A549 (cell line): ENCODE measurements around the gene ADGRE1. TPM values are rescaled to one million over a fixed set of nuclear protein-coding genes. Genes with fewer than 3 reads are reported as not detected.

ENCODE experiments used
- ATAC-seq, 2 experiments: fragments of 200-7000 bp in 1 of 2; fragments of >200 bp in 1 of 2; cut with Nextera tagmentation in 1 of 2; cut with Tn5 transposase in 1 of 2; 3 replicates each; pipeline versions ENCODE4 v1.8.0 to v1.9.1; 2018 to 2020; ENCODE audit warnings: mild to moderate bottlenecking in 1 of 2, moderate library complexity in 1 of 2
- CTCF ChIA-PET: fragments of 300-600 bp; sonication (Branson Sonifier 250); formaldehyde crosslinking; extraction: SDS; loops from one replicate; lab custom pipeline; 2021; ENCODE audit warnings: antibody characterized with exemption, inconsistent platforms; lab: Yijun Ruan, JAX
- POLR2A ChIA-PET: fragments of 350-600 bp; formaldehyde crosslinking; extraction: SDS; loops from one replicate; lab custom pipeline; 2021; ENCODE audit warnings: antibody characterized with exemption, inconsistent platforms; lab: Yijun Ruan, JAX
- DNase-seq, 2 experiments: peaks; one replicate each; pipeline versions ENCODE4 v3.0.0 to v3.0.0-alpha.2; 2011 to 2016; ENCODE audit warnings: low read depth in 1 of 2, low spot score in 1 of 2
- FAIRE-seq: peaks from 2 replicates; lab custom pipeline; 2011; peaks lifted over from hg19 to GRCh38; lab: Jason Lieb, UNC
- H3K27ac ChIP-seq, 2 experiments: fragments of >200 bp; sonication (Bioruptor Twin); formaldehyde crosslinking; 3 replicates each; pipeline ENCODE4 v1.5.1; 2016 to 2017
- H3K4me1 ChIP-seq: fragments of >200 bp; sonication (Bioruptor Twin); formaldehyde crosslinking; 3 replicates; pipeline ENCODE4 v1.6.1; 2016
- H3K4me2 ChIP-seq: fragments of >200 bp; sonication (Bioruptor Twin); formaldehyde crosslinking; 3 replicates; pipeline ENCODE4 v1.6.1; 2016
- H3K4me3 ChIP-seq: fragments of >200 bp; sonication (Bioruptor Twin); formaldehyde crosslinking; 3 replicates; pipeline ENCODE4 v1.5.1; 2016
- H3K9me3 ChIP-seq: fragments of >200 bp; sonication (Bioruptor Twin); formaldehyde crosslinking; 3 replicates; pipeline ENCODE4 v1.6.1; 2016
- CBX2 ChIP-seq: fragments of 200-600 bp; sonication (generic); IDR thresholded peaks from 2 replicates; pipeline ENCODE4 v1.6.1; 2016; ENCODE audit warnings: low read depth, mild to moderate bottlenecking, borderline replicate concordance
- CEBPB ChIP-seq, 2 experiments: fragments of >200 bp in 1 of 2; sonication (Bioruptor Twin) in 1 of 2; formaldehyde crosslinking in 1 of 2; IDR thresholded peaks; 2 replicates each; pipeline ENCODE4 v1.6.1; 2012 to 2016
- EP300 ChIP-seq, 2 experiments: fragments of >200 bp; sonication (Bioruptor Twin); formaldehyde crosslinking; IDR thresholded peaks; 2 replicates in 1 of 2; 3 replicates in 1 of 2; pipeline ENCODE4 v1.6.1; 2016 to 2017
- HDAC2 ChIP-seq: fragments of 200-600 bp; sonication (generic); IDR thresholded peaks from 2 replicates; pipeline ENCODE4 v1.6.1; 2016
- HOXA7 ChIP-seq: fragments of 250-450 bp; sonication (Bioruptor Pico); IDR thresholded peaks from 2 replicates; pipeline ENCODE4 v1.5.0; 2020; ENCODE audit warnings: mild to moderate bottlenecking, moderate library complexity
- KDM1A ChIP-seq: fragments of 200-600 bp; sonication (generic); IDR thresholded peaks from 2 replicates; pipeline ENCODE4 v1.6.1; 2016; ENCODE audit warnings: low read depth, mild to moderate bottlenecking
- MAFK ChIP-seq: fragments of 450-650 bp; IDR thresholded peaks from 2 replicates; pipeline ENCODE4 v1.6.1; 2014; ENCODE audit not compliant: partially characterized antibody
- MYC ChIP-seq: IDR thresholded peaks from 2 replicates; pipeline ENCODE4 v1.6.1; 2012; ENCODE audit warnings: mild to moderate bottlenecking, inconsistent platforms, low read length, improper control_type of control experiment, borderline replicate concordance
- NR3C1 ChIP-seq: fragments of >200 bp; sonication (Bioruptor Twin); formaldehyde crosslinking; IDR thresholded peaks from 3 replicates; pipeline ENCODE4 v1.6.1; 2017
- RAD21 ChIP-seq, 2 experiments: fragments of >200 bp in 1 of 2; sonication (Bioruptor Twin) in 1 of 2; formaldehyde crosslinking in 1 of 2; IDR thresholded peaks in 1 of 2; conservative IDR thresholded peaks in 1 of 2; 2 replicates in 1 of 2; 3 replicates in 1 of 2; pipeline ENCODE4 v1.6.1; 2012 to 2018; ENCODE audit warnings: inconsistent platforms in 1 of 2
- RARB ChIP-seq: fragments of 250-450 bp; sonication (Bioruptor Pico); IDR thresholded peaks from 2 replicates; pipeline ENCODE4 v1.8.0; 2021; ENCODE audit warnings: mild to moderate bottlenecking, moderate library complexity
- ZNF302 ChIP-seq: fragments of 250-450 bp; sonication (Bioruptor Pico); IDR thresholded peaks from 2 replicates; pipeline ENCODE4 v1.9.0; 2021; ENCODE audit warnings: inconsistent platforms, mild to moderate bottlenecking, moderate library complexity
- ZSCAN20 ChIP-seq: fragments of 250-450 bp; sonication (Bioruptor Pico); IDR thresholded peaks from 2 replicates; pipeline ENCODE4 v1.8.0; 2022; ENCODE audit warnings: mild to moderate bottlenecking, moderate library complexity
- WGBS: methylation state at CpG from one replicate; pipeline ENCODE4 v1.1.6; 2017; ENCODE audit errors: missing lambda C conversion rate; 5-methylcytosine and 5-hydroxymethylcytosine counted together
- polyA plus RNA-seq, 4 experiments: library from polyadenylated mRNA; depleted of rRNA in 3 of 4; stranded (reverse); fragments of >200 nt; fragmentation: RNase III in 1 of 4; extraction: RNeasy Plus Mini Kit Qiagen cat#74134 plus additional on column Dnase treatment in 1 of 4; gene quantifications; 2 replicates in 3 of 4; 3 replicates in 1 of 4; pipeline ENCODE4 v1.2.3, GENCODE V29; 2011 to 2017
- TF ChIP-seq, protein P1 (sequence below): IDR thresholded peaks from 2 replicates; pipeline ENCODE4 v1.6.1; 2012; ENCODE audit warnings: low read depth, borderline replicate concordance
- TF ChIP-seq, protein P2 (sequence below): fragments of 250-450 bp; sonication (Bioruptor Pico); IDR thresholded peaks from 2 replicates; pipeline ENCODE4 v1.5.0; 2020; ENCODE audit warnings: low read depth, mild to moderate bottlenecking, moderate library complexity
- TF ChIP-seq, protein P3 (sequence below): fragments of 200-600 bp; sonication (generic); IDR thresholded peaks from 2 replicates; pipeline ENCODE4 v1.6.1; 2016; ENCODE audit warnings: antibody characterized with exemption, mild to moderate bottlenecking, moderate library complexity
- TF ChIP-seq, protein P4 (sequence below): fragments of >200 bp; sonication (Bioruptor Twin); formaldehyde crosslinking; IDR thresholded peaks from 3 replicates; pipeline ENCODE4 v1.6.1; 2016
- TF ChIP-seq, protein P5 (sequence below): fragments of 150-350 bp; IDR thresholded peaks from 2 replicates; pipeline ENCODE4 v1.6.1; 2014; ENCODE audit warnings: low read depth, mild to moderate bottlenecking, low read length

Gene ADGRE1
- polyA plus RNA-seq, 2 of the 4 experiments (the other 2 are of a cell fraction), result 3.6 to 4.8 TPM

DNA sequence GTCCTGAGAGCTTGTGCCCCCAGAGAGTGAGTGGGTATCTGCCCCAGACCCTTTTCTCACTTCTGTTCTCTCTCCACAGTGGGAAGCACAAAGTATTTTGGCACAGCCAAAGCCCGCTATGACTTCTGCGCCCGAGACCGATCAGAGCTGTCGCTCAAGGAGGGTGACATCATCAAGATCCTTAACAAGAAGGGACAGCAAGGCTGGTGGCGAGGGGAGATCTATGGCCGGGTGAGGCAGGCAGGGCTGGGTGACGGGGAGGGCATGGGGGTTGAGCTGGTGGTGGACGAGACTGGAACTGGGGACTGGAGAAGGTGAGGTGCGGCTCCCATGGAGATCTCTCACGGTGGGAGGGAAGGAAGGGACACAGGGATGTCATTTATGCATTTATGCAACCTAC lies 33.5 kb upstream of the ADGRE1 start:
- ATAC-seq (no peak), DNase-seq (no peak), FAIRE-seq (no peak)
- ChIA-PET POLR2A (no interaction called here), CTCF (interaction anchor here (1.2 to 1.8 kb wide), 2 partner anchors 9 to 116 kb away, joined by 3 to 7 read pairs; no protein-coding TSS in a partner anchor)
- TF ChIP-seq EP300 (IDR thresholded peaks at IDR 0.05) (no peak), ZNF302 (CRISPR knock-in tag) (no peak), RAD21 (conservative IDR thresholded peaks at IDR 0.05 in 1 of 2, IDR thresholded peaks at IDR 0.05 in 1 of 2) (no peak), HDAC2 (no peak), HOXA7 (CRISPR knock-in tag) (no peak), RARB (CRISPR knock-in tag) (no peak)
- Histone ChIP-seq H3K4me2 (no peak overlapping the region), H3K27ac (no peak overlapping the region), H3K9me3 (no peaks in the 10 kb centered on the region), H3K4me3 (no peak overlapping the region), H3K4me1 (no peaks in the 10 kb centered on the region)
- WGBS, result 92% methylated on average over 11 of the region's 11 CpGs

DNA sequence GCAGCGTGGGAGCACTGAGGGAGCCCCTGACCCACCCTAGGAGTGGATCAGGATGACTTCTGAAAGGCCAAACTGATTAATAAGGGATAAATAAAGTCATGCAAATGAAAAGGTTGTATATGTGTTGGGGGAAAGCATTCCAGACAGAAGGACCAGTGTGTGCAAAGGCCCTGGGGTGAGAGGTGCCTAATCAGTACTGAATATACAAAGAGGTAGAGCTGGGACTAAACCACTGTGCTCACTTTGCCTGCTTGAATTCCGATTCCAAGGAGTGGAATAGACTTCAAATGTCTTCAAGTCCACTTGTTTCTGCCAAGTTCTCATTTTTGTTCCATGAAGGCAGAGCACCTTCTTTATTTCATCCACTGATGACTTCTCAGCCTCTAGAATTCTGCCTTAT lies 32.6 kb upstream of the ADGRE1 start:
- H3K4me3 ChIP-seq, result no peak overlapping the region
- DNase-seq, result no peak
- no peak for ATAC-seq
- FAIRE-seq, result no peak
- ChIA-PET POLR2A (no interaction called here), CTCF (interaction anchor here (1.2 to 1.8 kb wide), 2 partner anchors 8 to 117 kb away, joined by 3 to 7 read pairs; no protein-coding TSS in a partner anchor)
- no peaks in the 10 kb centered on the region for H3K9me3 ChIP-seq
- 90% methylated on average over 2 of the region's 2 CpGs for WGBS
- H3K4me1 ChIP-seq, result no peaks in the 10 kb centered on the region
- TF ChIP-seq MYC (no peak), NR3C1 (no peak), KDM1A (no peak)
- TF ChIP-seq, protein P1, sequence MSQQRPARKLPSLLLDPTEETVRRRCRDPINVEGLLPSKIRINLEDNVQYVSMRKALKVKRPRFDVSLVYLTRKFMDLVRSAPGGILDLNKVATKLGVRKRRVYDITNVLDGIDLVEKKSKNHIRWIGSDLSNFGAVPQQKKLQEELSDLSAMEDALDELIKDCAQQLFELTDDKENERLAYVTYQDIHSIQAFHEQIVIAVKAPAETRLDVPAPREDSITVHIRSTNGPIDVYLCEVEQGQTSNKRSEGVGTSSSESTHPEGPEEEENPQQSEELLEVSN, result no peak
- no peak overlapping the region for H3K4me2 ChIP-seq
- no peak overlapping the region for H3K27ac ChIP-seq

DNA sequence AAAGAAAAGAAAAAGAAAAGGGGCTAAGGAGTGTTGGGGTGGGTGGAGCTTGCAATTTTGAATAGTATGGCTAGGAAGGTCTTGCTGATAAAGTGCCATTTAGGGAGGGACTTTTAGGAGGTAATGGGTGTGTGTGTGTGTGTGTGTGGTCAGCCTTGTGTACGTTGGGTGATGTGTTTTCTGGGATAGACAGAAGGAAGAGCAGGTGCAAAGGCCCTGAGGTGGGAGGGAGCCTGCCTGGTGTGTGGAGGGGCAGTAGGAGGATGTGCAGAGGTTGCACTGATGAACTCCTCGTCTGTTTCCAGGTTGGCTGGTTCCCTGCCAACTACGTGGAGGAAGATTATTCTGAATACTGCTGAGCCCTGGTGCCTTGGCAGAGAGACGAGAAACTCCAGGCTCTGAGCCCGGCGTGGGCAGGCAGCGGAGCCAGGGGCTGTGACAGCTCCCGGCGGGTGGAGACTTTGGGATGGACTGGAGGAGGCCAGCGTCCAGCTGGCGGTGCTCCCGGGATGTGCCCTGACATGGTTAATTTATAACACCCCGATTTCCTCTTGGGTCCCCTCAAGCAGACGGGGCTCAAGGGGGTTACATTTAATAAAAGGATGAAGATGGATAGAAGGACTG lies 30.5 kb upstream of the ADGRE1 start:
- WGBS, result 56% methylated on average over 8 of the region's 14 CpGs
- no peaks in the 10 kb centered on the region for H3K9me3 ChIP-seq
- DNase-seq, result no peak
- TF ChIP-seq CEBPB (IDR thresholded peaks at IDR 0.05), result no peak
- TF ChIP-seq CBX2, result no peak
- no peak for TF ChIP-seq ZSCAN20 (CRISPR knock-in tag)
- TF ChIP-seq, protein P2, sequence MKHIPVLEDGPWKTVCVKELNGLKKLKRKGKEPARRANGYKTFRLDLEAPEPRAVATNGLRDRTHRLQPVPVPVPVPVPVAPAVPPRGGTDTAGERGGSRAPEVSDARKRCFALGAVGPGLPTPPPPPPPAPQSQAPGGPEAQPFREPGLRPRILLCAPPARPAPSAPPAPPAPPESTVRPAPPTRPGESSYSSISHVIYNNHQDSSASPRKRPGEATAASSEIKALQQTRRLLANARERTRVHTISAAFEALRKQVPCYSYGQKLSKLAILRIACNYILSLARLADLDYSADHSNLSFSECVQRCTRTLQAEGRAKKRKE, result no peak
- TF ChIP-seq, protein P3, sequence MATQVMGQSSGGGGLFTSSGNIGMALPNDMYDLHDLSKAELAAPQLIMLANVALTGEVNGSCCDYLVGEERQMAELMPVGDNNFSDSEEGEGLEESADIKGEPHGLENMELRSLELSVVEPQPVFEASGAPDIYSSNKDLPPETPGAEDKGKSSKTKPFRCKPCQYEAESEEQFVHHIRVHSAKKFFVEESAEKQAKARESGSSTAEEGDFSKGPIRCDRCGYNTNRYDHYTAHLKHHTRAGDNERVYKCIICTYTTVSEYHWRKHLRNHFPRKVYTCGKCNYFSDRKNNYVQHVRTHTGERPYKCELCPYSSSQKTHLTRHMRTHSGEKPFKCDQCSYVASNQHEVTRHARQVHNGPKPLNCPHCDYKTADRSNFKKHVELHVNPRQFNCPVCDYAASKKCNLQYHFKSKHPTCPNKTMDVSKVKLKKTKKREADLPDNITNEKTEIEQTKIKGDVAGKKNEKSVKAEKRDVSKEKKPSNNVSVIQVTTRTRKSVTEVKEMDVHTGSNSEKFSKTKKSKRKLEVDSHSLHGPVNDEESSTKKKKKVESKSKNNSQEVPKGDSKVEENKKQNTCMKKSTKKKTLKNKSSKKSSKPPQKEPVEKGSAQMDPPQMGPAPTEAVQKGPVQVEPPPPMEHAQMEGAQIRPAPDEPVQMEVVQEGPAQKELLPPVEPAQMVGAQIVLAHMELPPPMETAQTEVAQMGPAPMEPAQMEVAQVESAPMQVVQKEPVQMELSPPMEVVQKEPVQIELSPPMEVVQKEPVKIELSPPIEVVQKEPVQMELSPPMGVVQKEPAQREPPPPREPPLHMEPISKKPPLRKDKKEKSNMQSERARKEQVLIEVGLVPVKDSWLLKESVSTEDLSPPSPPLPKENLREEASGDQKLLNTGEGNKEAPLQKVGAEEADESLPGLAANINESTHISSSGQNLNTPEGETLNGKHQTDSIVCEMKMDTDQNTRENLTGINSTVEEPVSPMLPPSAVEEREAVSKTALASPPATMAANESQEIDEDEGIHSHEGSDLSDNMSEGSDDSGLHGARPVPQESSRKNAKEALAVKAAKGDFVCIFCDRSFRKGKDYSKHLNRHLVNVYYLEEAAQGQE, result no peak
- TF ChIP-seq, protein P4, sequence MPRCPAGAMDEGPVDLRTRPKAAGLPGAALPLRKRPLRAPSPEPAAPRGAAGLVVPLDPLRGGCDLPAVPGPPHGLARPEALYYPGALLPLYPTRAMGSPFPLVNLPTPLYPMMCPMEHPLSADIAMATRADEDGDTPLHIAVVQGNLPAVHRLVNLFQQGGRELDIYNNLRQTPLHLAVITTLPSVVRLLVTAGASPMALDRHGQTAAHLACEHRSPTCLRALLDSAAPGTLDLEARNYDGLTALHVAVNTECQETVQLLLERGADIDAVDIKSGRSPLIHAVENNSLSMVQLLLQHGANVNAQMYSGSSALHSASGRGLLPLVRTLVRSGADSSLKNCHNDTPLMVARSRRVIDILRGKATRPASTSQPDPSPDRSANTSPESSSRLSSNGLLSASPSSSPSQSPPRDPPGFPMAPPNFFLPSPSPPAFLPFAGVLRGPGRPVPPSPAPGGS, result no peak
- no peak for TF ChIP-seq MAFK
- TF ChIP-seq, protein P5, sequence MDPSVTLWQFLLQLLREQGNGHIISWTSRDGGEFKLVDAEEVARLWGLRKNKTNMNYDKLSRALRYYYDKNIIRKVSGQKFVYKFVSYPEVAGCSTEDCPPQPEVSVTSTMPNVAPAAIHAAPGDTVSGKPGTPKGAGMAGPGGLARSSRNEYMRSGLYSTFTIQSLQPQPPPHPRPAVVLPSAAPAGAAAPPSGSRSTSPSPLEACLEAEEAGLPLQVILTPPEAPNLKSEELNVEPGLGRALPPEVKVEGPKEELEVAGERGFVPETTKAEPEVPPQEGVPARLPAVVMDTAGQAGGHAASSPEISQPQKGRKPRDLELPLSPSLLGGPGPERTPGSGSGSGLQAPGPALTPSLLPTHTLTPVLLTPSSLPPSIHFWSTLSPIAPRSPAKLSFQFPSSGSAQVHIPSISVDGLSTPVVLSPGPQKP, result no peak
- no peak for FAIRE-seq
- ChIA-PET CTCF (interaction anchor here (1.7 kb wide), 1 partner anchor 119 kb away, joined by 4 read pairs; the partner anchor contains the start of gene GPR108), POLR2A (no interaction called here)
- no peak overlapping the region for H3K27ac ChIP-seq
- H3K4me2 ChIP-seq, result no peak overlapping the region
- 0 out of 3 replicates have a peak, but pooled peaks cover 2% of the 10 kb centered on the region for H3K4me1 ChIP-seq
- no peak for ATAC-seq
- H3K4me3 ChIP-seq, result no peak overlapping the region
